ENCODE results near the gene HEBP2.

Gene HEBP2

DNA sequence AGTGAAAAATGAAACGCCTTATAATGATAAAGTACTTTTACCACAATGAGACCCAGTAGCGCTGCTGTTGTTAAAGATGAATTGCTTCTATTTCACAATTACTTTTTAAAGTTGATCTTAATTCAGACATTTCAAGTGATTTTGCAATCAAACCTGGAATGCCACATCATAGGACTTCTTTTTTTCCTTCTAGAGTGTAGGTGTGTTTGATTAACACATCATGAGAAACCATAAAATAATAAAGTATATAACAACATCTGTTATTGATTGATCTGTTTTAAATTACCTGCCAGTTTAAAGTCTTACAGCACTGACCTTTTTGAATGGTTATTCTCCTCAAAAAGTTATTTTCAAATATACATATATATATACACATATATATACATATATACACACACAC, 38.6 kb downstream of the HEBP2 start:
- FAIRE-seq (no peak), DNase-seq (ENCODE audit: insufficient read length, low spot score) (no peak)
- TF ChIP-seq, protein P1, sequence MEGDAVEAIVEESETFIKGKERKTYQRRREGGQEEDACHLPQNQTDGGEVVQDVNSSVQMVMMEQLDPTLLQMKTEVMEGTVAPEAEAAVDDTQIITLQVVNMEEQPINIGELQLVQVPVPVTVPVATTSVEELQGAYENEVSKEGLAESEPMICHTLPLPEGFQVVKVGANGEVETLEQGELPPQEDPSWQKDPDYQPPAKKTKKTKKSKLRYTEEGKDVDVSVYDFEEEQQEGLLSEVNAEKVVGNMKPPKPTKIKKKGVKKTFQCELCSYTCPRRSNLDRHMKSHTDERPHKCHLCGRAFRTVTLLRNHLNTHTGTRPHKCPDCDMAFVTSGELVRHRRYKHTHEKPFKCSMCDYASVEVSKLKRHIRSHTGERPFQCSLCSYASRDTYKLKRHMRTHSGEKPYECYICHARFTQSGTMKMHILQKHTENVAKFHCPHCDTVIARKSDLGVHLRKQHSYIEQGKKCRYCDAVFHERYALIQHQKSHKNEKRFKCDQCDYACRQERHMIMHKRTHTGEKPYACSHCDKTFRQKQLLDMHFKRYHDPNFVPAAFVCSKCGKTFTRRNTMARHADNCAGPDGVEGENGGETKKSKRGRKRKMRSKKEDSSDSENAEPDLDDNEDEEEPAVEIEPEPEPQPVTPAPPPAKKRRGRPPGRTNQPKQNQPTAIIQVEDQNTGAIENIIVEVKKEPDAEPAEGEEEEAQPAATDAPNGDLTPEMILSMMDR (IDR thresholded peaks at IDR 0.05; ENCODE audit: insufficient read depth, missing control alignments) = no peak

DNA sequence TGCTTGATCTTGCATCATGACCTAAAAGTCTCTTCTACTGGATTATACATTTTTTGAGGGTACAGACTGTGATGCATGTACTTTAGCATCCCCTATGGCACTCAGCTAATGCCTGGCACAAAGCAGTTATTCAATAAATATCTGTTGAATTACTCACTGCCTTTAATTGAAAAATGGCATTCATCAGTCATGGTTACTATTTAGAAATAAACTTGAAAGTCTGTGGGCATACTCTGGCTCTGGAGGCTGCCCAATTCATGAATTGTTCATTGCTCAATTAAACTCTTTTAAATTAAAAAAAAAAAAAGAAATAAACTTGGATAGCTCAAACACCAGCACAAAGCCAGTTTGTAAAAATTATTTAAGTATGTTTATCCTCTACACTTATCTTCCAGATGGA, 40.0 kb downstream of the HEBP2 start:
- FAIRE-seq = no peak
- TF ChIP-seq, protein P1 (IDR thresholded peaks at IDR 0.05; ENCODE audit: insufficient read depth, missing control alignments) = no peak

DNA sequence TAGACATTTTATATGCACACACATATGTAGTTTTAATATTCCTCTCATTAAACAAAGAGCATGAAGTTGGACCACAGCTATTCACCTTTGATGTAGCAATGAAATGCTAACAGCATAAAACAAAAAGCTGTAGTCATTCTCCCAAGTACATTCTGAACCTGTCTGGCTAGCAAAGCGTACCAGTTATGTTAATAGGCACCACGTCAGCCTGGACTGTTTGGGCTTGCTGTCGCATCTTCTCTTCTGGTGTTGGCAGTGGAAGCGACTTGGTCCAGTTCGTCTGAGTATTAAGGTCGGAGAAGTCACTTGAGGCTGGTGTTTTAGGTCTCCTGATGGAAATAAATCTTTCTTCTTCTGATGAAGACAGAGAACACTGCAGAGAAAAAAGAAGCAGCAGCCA, 42.8 kb downstream of the HEBP2 start:
- FAIRE-seq = no peak
- TF ChIP-seq, protein P1 (IDR thresholded peaks at IDR 0.05; ENCODE audit: insufficient read depth, missing control alignments) = no peak
- DNase-seq (ENCODE audit: insufficient read length, low spot score) = no peak

More for the DNA sequence above, 40.0 kb downstream of the HEBP2 start:
- DNase-seq (ENCODE audit: insufficient read length, low spot score) = no peak

DNA sequence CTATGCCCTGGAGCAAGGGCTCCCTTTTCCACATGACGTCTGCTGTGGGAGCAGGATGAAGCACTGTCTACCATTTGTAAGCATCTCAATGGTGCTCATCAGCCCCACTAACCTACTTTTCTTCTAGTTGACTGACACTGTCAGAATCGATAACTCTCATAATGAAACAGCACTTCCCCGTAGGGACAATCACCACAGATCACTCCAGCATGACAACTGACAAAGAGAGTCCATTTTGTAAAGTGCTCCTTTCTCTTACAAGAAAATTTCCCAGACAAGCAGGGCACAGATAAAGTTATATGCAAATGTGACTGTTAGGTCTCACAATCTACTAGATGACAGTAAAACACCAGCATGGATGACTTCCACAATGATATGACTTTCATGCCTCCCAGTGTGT, 46.4 kb downstream of the HEBP2 start:
- no peak for FAIRE-seq
- TF ChIP-seq, protein P1 (IDR thresholded peaks at IDR 0.05; ENCODE audit: insufficient read depth, missing control alignments) = no peak
- no peak for DNase-seq (ENCODE audit: insufficient read length, low spot score)

DNA sequence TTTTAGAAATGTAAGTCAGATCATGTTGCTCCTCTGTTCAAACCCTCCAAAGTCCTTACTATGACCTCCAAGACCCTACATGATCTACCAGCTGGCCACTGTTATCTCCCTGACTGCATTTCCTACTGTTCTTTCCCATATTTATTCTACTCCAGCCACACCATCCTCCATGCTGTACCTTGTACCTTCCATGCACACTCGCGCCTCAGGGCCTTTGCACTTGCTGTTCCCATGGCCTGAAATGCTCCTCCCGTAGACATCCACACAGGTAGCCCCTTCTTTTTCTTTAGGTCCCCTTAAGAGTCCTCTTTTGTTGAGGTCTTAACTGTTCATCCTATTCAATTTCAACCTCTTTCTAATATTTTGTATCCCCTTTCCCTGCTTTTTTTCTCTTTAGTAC, 47.0 kb downstream of the HEBP2 start:
- FAIRE-seq (no peak), DNase-seq (ENCODE audit: insufficient read length, low spot score) (no peak)
- TF ChIP-seq, protein P1 (IDR thresholded peaks at IDR 0.05; ENCODE audit: insufficient read depth, missing control alignments) = no peak

DNA sequence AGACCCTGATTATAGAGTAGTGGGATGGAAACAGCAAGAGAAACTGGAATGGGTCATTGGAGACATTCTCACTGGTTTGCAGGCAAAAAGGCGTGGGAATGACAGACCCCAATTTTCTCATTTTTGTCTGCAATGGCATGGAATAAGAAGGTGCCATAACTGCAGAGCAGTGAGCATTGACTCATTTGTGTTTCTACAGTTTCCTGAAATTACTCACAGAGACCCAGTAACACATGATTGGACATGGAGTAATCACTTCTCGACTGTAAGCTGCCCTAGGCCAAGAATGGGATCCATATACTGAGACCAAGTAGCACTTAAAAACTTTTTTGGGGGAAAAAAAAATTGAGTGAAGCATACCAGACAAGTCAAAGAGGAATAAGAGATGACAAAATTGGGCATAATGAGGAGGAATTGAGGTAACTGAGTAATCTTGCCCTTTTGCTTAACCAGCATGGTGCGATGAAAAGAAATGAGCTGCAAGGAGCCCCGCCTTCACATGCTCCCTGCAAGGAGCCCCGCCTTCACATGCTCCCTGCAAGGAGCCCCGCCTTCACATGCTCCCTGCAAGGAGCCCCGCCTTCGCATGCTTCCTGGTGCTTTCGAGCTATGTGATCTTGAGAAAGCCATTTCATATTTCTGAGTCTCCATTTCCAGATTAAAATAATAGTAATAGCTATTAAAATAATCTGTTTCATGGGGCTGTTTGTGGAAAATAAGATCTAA, 51.1 kb downstream of the HEBP2 start:
- FAIRE-seq = no peak
- TF ChIP-seq, protein P1 (IDR thresholded peaks at IDR 0.05; ENCODE audit: insufficient read depth, missing control alignments) = no peak

DNA sequence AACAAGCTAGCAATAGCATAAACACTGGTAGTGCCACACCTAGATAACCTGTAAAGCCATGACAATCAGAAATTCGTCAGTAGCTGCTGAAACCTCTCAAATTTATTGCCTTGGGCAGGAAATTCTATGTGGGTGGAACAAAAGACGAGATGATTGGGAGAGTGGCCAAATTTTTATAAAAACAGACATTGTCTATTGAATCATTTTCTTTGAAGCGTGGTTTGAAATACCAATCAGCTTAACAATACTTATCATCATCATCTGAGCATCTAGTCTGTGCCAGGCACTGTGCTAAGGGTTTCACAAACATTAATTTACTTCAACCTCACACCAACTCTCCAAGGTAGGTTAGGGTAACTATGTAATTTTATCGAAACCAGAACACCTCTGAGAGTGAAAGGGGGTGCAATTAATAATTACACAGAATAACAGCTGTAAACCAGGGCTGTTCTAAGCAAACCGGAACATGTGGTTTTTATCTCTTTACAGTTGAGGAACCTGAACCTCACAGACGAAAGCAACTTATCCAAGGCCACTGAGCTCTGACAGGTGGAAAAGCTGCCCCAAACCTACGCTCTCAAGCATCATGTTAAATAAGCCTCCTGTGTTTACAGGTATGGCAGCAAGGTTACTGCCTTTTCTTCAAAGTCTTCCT, 51.9 kb downstream of the HEBP2 start:
- TF ChIP-seq, protein P1 (IDR thresholded peaks at IDR 0.05; ENCODE audit: insufficient read depth, missing control alignments) = no peak
- FAIRE-seq (no peak), DNase-seq (ENCODE audit: insufficient read length, low spot score) (no peak)

More for the DNA sequence above, 51.1 kb downstream of the HEBP2 start:
- no peak for DNase-seq (ENCODE audit: insufficient read length, low spot score)

Measured in D721Med (cell line).